GM12873 (cell line): ENCODE measurements around the gene SPATA12.
A peak's percentile ranks its signal among the peaks of the same experiment; 100 is the strongest.

Experiments
- TF ChIP-seq, protein P1 (sequence below): IDR thresholded peaks from 2 replicates; pipeline ENCODE4 v1.5.1; 2012; ENCODE audit warnings: low read depth, mild to moderate bottlenecking, moderate library complexity, low read length, control low read depth; ENCODE audit not compliant: insufficient read depth; ENCODE audit errors: missing control alignments

SPATA12 gene

DNA sequence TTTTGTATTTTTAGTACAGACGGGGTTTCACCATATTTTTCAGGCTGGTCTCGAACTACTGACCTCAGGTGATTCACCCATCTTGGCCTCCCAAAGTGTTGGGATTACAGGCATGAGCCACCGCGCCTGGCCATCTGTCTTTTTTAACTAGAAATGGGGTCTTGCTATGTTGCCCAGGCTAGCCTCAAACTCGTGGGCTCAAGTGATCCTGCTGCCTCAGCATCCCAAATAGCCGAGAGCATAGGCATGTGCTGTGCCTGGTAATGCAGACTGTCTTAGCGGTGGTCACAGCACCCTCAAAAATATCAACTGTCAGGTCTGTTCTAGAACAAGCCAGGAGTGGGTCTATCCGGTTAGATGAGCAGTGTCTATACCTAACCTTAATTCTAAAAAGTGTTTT is 48.2 kb downstream of the SPATA12 start:
- TF ChIP-seq, protein P1, sequence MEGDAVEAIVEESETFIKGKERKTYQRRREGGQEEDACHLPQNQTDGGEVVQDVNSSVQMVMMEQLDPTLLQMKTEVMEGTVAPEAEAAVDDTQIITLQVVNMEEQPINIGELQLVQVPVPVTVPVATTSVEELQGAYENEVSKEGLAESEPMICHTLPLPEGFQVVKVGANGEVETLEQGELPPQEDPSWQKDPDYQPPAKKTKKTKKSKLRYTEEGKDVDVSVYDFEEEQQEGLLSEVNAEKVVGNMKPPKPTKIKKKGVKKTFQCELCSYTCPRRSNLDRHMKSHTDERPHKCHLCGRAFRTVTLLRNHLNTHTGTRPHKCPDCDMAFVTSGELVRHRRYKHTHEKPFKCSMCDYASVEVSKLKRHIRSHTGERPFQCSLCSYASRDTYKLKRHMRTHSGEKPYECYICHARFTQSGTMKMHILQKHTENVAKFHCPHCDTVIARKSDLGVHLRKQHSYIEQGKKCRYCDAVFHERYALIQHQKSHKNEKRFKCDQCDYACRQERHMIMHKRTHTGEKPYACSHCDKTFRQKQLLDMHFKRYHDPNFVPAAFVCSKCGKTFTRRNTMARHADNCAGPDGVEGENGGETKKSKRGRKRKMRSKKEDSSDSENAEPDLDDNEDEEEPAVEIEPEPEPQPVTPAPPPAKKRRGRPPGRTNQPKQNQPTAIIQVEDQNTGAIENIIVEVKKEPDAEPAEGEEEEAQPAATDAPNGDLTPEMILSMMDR: no peak

DNA sequence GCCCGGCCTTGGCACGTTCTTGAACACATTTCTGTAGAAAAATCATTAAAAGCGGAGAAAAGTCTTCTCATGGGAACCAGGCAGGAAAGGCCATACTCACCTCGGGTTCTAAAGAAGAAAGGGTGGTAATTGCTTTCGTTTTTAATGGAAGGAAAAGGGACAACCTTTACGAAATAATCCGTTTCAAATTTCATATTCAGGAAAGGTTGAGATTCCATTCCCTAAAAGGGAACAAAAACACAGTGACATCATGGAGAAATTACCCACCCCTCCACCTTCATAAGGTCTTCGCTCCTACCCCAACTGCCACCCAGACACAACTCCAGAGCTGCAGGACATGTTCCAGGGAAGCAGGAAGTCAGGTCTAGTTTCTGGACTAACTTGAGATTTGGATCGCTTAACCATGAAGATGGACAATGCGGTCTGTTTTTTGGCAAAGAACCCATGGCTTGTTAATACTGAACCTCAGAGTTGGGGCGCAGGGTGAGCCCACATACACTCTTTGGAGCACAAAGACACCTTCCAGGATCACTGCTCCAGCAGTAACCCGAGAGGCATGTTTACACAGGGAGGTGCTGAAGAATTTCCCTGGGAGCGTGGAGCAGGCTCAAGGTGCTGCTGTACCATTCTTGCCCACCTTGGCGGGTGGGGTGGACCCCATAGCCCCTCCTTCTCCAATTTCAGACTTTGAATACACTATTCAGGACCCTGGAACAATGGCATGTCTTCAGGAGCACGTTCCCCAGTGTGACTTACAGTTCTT is 49.2 kb downstream of the SPATA12 start:
- TF ChIP-seq, protein P1: no peak

- TF ChIP-seq, protein P1: no peak
Observed at GRCh38 chr3:57110214-57110613, 49.8 kb downstream of the SPATA12 start.

DNA sequence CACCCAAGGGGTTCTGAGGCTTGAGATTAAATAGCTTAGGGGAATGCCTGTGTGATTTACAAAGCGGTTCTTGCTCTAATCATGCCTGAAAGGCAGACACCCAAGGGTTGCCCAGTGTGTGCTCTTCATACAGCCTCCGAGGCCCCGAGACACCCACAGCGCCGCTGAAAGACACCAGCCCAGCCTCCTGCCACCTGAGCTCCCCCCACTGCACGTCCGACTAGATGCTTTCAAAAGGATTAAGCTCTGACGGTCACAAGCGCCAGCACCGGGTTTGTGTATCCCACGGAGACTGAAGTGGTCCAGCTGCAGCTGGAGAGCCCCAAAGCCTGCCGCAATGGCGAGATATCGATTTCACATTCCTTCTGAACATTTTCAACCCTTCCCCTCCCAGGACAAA is 50.3 kb downstream of the SPATA12 start:
- TF ChIP-seq, protein P1: no peak

GRCh38 chr3:57112206-57112605 is 51.7 kb downstream of the SPATA12 start:
- TF ChIP-seq, protein P1: peak; percentile 44

GRCh38 chr3:57116501-57116900 is 56.0 kb downstream of the SPATA12 start:
- TF ChIP-seq, protein P1: no peak

GRCh38 chr3:57118254-57118653 is 57.8 kb downstream of the SPATA12 start:
- TF ChIP-seq, protein P1: no peak
